Upper lobe of left lung (tissue), 6 donors: ENCODE results near the gene REPS1. TPM values are rescaled to one million over a fixed set of nuclear protein-coding genes. Genes with fewer than 3 reads are reported as not detected.

Experiments used
- ATAC-seq, 2 donors: fragments of 200-7000 bp; cut with Tn5 transposase; one replicate each; pipeline ENCODE4 v1.9.1; 2022; ENCODE audit warnings: mild to moderate bottlenecking in 2 of 2, moderate library complexity in 2 of 2; ENCODE audit not compliant: low FRiP score in 2 of 2
- DNase-seq, 2 donors: peaks; one replicate each; pipeline ENCODE4 v3.0.0-alpha.2; 2019 to 2020
- H3K27ac ChIP-seq, 4 donors: fragments of 200-600 bp; sonication (generic); one replicate each; pipeline ENCODE4 v1.5.1; 2016 to 2019
- H3K27me3 ChIP-seq, 4 donors: fragments of 200-600 bp; sonication (generic); one replicate each; pipeline ENCODE4 v1.5.1; 2017 to 2019
- H3K36me3 ChIP-seq, 4 donors: fragments of 200-600 bp; sonication (generic); one replicate each; pipeline ENCODE4 v1.5.1; 2016 to 2019
- H3K4me1 ChIP-seq, 4 donors: fragments of 200-600 bp; sonication (generic); one replicate each; pipeline ENCODE4 v1.5.1; 2018 to 2019
- H3K4me3 ChIP-seq, 4 donors: fragments of 200-600 bp; sonication (generic); one replicate each; pipeline ENCODE4 v1.5.1; 2017 to 2019; ENCODE audit warnings: mild to moderate bottlenecking in 2 of 4, moderate library complexity in 1 of 4
- H3K9me3 ChIP-seq, 4 donors: fragments of 200-600 bp; sonication (generic); one replicate each; pipeline ENCODE4 v1.5.1; 2018 to 2019
- EP300 ChIP-seq, 4 donors: sonication (generic); formaldehyde crosslinking; IDR thresholded peaks; one replicate each; pipeline ENCODE4 v1.5.1; 2017; ENCODE audit warnings: antibody characterized with exemption in 4 of 4, control low read depth in 2 of 4
- POLR2A ChIP-seq, 4 donors: fragments of 450-650 bp; IDR thresholded peaks; one replicate each; pipeline ENCODE4 v1.5.1; 2016 to 2017; ENCODE audit warnings: antibody characterized with exemption in 4 of 4, mild to moderate bottlenecking in 2 of 4
- POLR2AphosphoS5 ChIP-seq, 2 donors: sonication (generic); formaldehyde crosslinking; IDR thresholded peaks; one replicate each; pipeline ENCODE4 v1.5.1; 2017; ENCODE audit warnings: antibody characterized with exemption in 2 of 2
- WGBS, 2 donors: methylation state at CpG; one replicate each; pipeline ENCODE4 v1.1.5; 2017 to 2018; 5-methylcytosine and 5-hydroxymethylcytosine counted together
- total RNA-seq, 6 donors: library from RNA; depleted of rRNA in 4 of 6; stranded (reverse); fragments of >200 nt in 4 of 6; gene quantifications; one replicate each; pipeline versions ENCODE4 v1.1.0 to v1.2.1, GENCODE V29; 2016 to 2021
- TF ChIP-seq, protein P1 (sequence below), 6 experiments: fragments of 450-650 bp in 4 of 6; fragments of 200-600 bp in 2 of 6; sonication (generic) in 2 of 6; IDR thresholded peaks; one replicate each; pipeline ENCODE4 v1.5.1; 2016 to 2019; ENCODE audit warnings: antibody characterized with exemption in 6 of 6
- donor health status: DM: no; HTN: no; CAD: no; lungs with moderate emphysema.
- donor health status: DM: no; HTN: yes; CAD: no; lungs with severe emphysema.

The REPS1 gene
- total RNA-seq, 6 donors from 2014 or later: 30.8 to 90.1 (median 38.6) TPM

- no peak for ATAC-seq
Measured at GRCh38 chr6:139019722-139020121, 31.7 kb upstream of the REPS1 start.

DNA sequence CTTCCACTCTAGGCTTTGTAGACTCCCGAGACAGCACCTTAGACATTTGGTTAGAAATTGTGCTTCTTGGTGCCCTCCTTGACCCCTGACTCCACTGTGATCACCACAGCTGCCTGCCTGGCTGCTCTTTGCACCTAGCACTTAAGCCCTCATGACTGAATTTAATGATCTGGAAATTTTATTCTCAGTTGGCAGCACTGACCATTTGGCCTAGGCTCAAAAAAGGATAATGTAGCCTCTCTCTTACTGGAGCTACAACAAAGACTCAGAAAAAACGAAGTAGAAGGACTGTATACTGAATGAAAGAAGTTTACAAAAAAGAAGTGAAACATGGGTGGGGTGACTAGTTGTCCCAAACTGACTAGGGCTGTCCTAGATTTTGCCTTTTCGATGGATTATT lies 29.2 kb upstream of the REPS1 start:
- H3K27ac ChIP-seq: no peak overlapping the region
- H3K4me3 ChIP-seq: no peak overlapping the region
- WGBS, 2 donors: 65 to 69% methylated on average over 3 of the region's 3 CpGs

More at GRCh38 chr6:139019722-139020121, 31.7 kb upstream of the REPS1 start:
- TF ChIP-seq POLR2AphosphoS5 (IDR thresholded peaks at IDR 0.05) (no peak), EP300 (IDR thresholded peaks at IDR 0.05) (no peak), POLR2A (IDR thresholded peaks at IDR 0.05) (no peak)
- TF ChIP-seq, protein P1, sequence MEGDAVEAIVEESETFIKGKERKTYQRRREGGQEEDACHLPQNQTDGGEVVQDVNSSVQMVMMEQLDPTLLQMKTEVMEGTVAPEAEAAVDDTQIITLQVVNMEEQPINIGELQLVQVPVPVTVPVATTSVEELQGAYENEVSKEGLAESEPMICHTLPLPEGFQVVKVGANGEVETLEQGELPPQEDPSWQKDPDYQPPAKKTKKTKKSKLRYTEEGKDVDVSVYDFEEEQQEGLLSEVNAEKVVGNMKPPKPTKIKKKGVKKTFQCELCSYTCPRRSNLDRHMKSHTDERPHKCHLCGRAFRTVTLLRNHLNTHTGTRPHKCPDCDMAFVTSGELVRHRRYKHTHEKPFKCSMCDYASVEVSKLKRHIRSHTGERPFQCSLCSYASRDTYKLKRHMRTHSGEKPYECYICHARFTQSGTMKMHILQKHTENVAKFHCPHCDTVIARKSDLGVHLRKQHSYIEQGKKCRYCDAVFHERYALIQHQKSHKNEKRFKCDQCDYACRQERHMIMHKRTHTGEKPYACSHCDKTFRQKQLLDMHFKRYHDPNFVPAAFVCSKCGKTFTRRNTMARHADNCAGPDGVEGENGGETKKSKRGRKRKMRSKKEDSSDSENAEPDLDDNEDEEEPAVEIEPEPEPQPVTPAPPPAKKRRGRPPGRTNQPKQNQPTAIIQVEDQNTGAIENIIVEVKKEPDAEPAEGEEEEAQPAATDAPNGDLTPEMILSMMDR (IDR thresholded peaks at IDR 0.05): no peak
- no peaks in the 10 kb centered on the region for H3K4me1 ChIP-seq
- no peak overlapping the region for H3K27ac ChIP-seq
- no peak for DNase-seq
- no peak overlapping the region for H3K4me3 ChIP-seq
- H3K36me3 ChIP-seq: no peaks in the 10 kb centered on the region
- 83 to 88% methylated on average over 2 of the region's 2 CpGs for WGBS, 2 donors
- no peaks in the 10 kb centered on the region for H3K9me3 ChIP-seq
- no peaks in the 10 kb centered on the region for H3K27me3 ChIP-seq

DNA sequence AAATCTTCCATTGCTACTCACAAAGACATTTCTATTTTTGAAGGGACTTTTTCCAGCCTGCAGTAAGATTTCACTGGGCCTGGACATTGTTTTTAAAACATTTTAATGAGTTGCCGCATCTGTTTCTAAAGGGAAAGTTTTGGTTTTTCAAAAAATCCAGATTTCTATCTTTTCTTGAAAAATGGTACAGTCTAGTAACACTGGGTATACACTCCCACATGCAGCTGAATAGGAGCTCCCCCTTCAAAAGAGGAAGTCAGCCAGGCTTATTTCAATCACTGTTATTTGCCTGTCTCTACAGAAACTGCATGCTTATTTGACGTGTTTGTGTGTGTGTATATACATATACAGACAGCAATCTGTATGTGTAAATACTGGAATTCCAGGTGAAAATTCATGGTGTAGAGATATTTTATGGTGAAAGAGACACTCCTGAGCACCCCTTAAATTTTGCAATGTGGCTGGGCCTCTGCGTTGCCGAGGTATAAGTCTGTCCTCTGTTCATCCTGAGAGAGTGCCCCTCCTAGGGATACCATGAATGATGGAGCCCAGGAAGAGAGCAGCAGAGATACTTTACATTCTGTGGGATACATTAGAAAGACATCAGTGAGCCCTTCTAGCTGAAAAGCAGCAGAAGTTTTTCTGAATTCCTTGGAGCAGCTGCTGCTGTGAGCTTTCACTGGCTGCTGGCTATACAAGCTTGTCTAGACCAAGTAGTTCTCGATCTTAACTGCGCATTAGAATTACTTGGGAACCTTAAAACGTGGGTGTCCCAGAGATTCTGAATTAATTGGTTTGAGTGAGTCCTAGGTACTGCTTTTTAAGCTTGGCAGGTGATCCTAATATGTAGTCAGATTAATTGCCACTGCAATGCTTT lies 28.5 kb upstream of the REPS1 start:
- H3K36me3 ChIP-seq: no peaks in the 10 kb centered on the region
- no peaks in the 10 kb centered on the region for H3K4me1 ChIP-seq
- H3K4me3 ChIP-seq: no peak overlapping the region
- TF ChIP-seq, protein P1 (IDR thresholded peaks at IDR 0.05): no peak
- TF ChIP-seq POLR2A (IDR thresholded peaks at IDR 0.05) (no peak), POLR2AphosphoS5 (IDR thresholded peaks at IDR 0.05) (no peak), EP300 (IDR thresholded peaks at IDR 0.05) (no peak)
- no peaks in the 10 kb centered on the region for H3K9me3 ChIP-seq
- DNase-seq (no peak), ATAC-seq (peak in 1 of 2 donors; percentile 63)
- no peaks in the 10 kb centered on the region for H3K27me3 ChIP-seq
- 73 to 76% methylated on average over 7 of the region's 7 CpGs for WGBS, 2 donors
- H3K27ac ChIP-seq: no peak overlapping the region

More for the DNA sequence above, 29.2 kb upstream of the REPS1 start:
- peak in 1 of 2 donors; percentile 53 for ATAC-seq
- Histone ChIP-seq H3K4me1 (no peaks in the 10 kb centered on the region), H3K9me3 (no peaks in the 10 kb centered on the region), H3K36me3 (no peaks in the 10 kb centered on the region), H3K27me3 (no peaks in the 10 kb centered on the region)
- DNase-seq: no peak
- TF ChIP-seq, protein P1 (IDR thresholded peaks at IDR 0.05): no peak
- TF ChIP-seq POLR2A (IDR thresholded peaks at IDR 0.05) (no peak), POLR2AphosphoS5 (IDR thresholded peaks at IDR 0.05) (no peak), EP300 (IDR thresholded peaks at IDR 0.05) (no peak)

- 59 to 74% methylated on average over 3 of the region's 3 CpGs for WGBS, 2 donors
- no peak for ATAC-seq
- Histone ChIP-seq H3K4me3 (no peak overlapping the region), H3K36me3 (no peaks in the 10 kb centered on the region), H3K27me3 (no peaks in the 10 kb centered on the region), H3K9me3 (no peaks in the 10 kb centered on the region), H3K4me1 (no peaks in the 10 kb centered on the region), H3K27ac (no peak overlapping the region)
- DNase-seq: no peak
- TF ChIP-seq EP300 (IDR thresholded peaks at IDR 0.05) (no peak), POLR2AphosphoS5 (IDR thresholded peaks at IDR 0.05) (no peak)
- TF ChIP-seq, protein P1 (IDR thresholded peaks at IDR 0.05): no peak
Measured at GRCh38 chr6:139014945-139015344, 26.9 kb upstream of the REPS1 start.
